Nasal cavity respiratory epithelium epithelial cell of viscerocranial mucosa (primary cell): ENCODE data around the gene POLR2J2. TPM values are rescaled to one million over a fixed set of nuclear protein-coding genes. Genes with fewer than 3 reads are reported as not detected.

ENCODE experiments used
- total RNA-seq: library from RNA; depleted of rRNA; stranded (reverse); fragments of >200 nt; gene quantifications from 2 replicates; pipeline ENCODE4 v1.2.3, GENCODE V29; 2014

POLR2J2 gene
- total RNA-seq = 1.2 and 1.4 TPM in 2 replicates

GRCh38 chr7:102671166-102671955 lies at the start of gene POLR2J2:
Gene POLR2J2 (minus strand): TSS chr7:102671663. CDS start chr7:102671601, 62 bp downstream.

GRCh38 chr7:102649924-102650323 lies 21.5 kb downstream of the POLR2J2 start, which contains the start of gene SPDYE2B:
Gene SPDYE2B (plus strand): TSS chr7:102650319. CDS start chr7:102652349, 2,030 bp downstream.

DNA sequence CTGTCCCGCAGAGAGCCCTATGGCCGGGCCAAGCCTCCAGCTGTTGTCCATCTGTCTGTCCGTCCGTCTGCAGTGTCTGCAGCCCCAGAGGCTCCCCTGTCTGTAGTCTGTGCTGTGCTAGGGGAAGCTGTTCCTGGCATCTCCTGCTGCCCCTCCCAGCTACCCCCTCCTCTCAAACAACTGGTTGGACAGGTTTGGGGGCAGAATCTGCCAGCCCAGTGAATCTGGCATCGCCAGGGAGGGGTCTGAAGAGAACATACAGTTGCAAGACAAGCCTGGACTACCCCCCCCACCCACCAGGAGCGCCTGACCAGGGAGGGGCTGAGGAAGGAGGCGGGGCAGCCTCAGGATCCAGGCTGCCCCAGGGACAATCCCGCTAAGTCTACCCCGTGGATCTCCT lies 28.8 kb downstream of the POLR2J2 start, which contains the start of gene UPK3BL1:
Gene UPK3BL1 (minus strand): TSS at position 101 of the 400 bp plus-strand sequence. CDS start 50 bp downstream, at position 51.

DNA sequence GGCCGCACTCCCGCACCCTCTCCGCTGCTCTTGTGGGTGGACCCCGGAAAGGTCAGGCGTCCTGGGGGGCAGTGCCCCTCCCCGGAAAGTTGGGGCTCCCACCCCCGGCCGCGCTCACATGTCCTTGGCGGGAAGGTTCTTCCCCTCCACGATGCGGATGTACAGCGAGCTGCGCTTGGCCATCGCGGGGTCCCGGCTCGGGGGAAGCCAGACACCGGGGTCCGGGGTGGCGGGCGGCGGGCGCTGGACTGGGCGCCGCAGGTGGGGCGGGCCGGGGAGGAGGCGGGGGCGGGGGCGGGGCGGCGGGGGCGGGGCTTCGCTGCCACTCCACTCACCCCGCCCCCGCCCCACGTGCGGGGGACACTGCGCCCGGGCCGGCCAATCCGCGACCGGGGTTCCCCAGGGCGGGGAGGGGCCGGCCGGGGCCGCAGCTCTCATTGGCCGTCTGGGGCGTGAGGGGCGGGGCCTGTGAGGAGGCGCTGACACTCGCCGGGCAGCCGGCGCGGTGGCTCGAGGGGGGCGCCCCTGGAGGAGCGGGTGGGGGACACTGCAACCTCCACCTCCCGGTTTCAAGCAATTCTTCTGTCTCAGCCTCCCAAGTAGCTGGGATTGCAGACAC lies 54.8 kb downstream of the POLR2J2 start, which contains the start of gene RASA4:
Gene RASA4 (minus strand): TSS at position 250 of the 619 bp plus-strand sequence. CDS start 67 bp downstream, at position 183.

Other genes with a start within 250 kb of the POLR2J2 start
- gene ORAI2, start 238.1 kb downstream of the POLR2J2 start, total RNA-seq = 7.5 and 13.2 TPM in 2 replicates
- gene ALKBH4, start 206.8 kb downstream of the POLR2J2 start, total RNA-seq = 6.5 and 8.0 TPM in 2 replicates
- gene LRWD1, start 206.7 kb downstream of the POLR2J2 start, total RNA-seq = 22.5 and 27.0 TPM in 2 replicates
- gene POLR2J, start 192.7 kb downstream of the POLR2J2 start, total RNA-seq = 26.8 and 37.6 TPM in 2 replicates
- gene RASA4B, start 153.9 kb downstream of the POLR2J2 start, total RNA-seq = 0.85 and 1.0 TPM in 2 replicates
- 2.4 and 72.2 TPM in 2 replicates for gene UPK3BL2, start 128.0 kb downstream of the POLR2J2 start, total RNA-seq
- not detected in 2 replicates for gene SPDYE2, start 120.4 kb downstream of the POLR2J2 start, total RNA-seq
- gene POLR2J3, start 99.1 kb downstream of the POLR2J2 start, total RNA-seq = 10.3 and 10.9 TPM in 2 replicates
- gene RASA4, start 54.9 kb downstream of the POLR2J2 start, total RNA-seq = 1.7 and 2.9 TPM in 2 replicates
- 40.0 and 90.6 TPM in 2 replicates for gene UPK3BL1, start 28.9 kb downstream of the POLR2J2 start, total RNA-seq
- not detected in 2 replicates for gene SPDYE2B, start 21.3 kb downstream of the POLR2J2 start, total RNA-seq
- 7.2 and 13.0 TPM in 2 replicates for gene FAM185A, start 77.3 kb upstream of the POLR2J2 start, total RNA-seq
- 0.28 and 0.68 TPM in 2 replicates for gene LRRC17, start 241.3 kb upstream of the POLR2J2 start, total RNA-seq